Measurements from ENCODE around the gene PGLYRP3.
A peak's percentile ranks its signal among the peaks of the same experiment; 100 is the strongest.

The PGLYRP3 gene

DNA sequence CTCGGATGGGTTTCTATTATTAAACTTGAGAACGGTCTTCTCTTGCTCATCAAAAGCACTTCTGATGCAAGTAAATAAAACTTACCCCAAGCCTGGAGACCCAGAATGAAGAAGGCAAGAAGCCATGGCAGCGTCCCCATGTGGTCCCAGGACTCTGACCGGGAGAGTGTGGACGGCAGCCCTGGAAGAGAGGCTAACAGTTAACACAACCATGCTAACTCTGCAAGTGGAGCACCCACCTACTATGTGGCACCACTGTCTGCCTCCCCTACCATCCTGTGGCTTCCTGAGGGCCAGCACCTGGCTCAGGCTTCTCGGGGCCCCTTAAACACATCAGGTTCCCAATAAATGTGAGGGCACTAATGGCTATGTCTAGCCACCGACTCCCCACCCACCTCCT lies 2.2 kb downstream of the PGLYRP3 start:
- no peak for DNase-seq

DNA sequence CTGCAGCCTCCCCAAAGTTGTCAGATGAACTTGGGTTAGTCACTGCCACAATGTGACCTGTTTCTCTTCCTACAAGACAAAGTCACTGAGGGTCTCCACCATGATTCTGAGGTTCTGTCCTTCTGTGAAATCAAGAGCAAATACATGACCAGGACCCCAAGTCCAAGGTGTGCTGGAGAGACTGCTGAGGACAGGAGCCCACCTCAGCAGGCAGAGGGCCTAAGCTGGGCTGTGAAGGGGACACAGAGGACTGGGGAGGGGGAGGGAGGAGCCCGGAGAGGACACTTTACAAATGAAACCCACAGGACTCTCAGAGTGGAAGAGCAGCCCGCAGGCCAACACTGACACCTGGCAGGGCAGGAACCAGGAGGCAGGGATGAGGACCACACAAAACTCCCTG lies 3.3 kb downstream of the PGLYRP3 start:
- no peak for DNase-seq

GRCh38 chr1:153308540-153308939 lies 4.2 kb downstream of the PGLYRP3 start:
- no peak for DNase-seq

DNA sequence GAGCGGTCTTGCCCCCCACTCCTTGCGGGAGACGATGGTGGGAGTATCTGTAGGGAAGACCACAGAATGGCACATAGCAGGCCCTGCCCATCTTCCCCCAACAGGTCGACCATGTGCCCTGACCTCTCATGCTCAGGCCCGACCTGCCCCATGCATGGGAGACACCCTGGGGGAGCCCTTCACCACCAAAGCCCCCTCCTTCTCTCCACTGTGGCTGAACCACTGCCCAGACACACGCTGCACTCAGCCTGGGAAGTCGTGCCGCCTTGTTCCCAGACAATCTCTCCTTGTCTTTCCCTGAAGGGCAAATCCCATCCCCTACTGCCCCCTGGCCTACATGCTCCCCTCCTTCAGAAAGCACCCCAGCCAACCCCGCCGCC lies 5.5 kb downstream of the PGLYRP3 start:
- no peak for DNase-seq

GRCh38 chr1:153306303-153307220 lies 6.2 kb downstream of the PGLYRP3 start:
- DNase-seq: no peak

GRCh38 chr1:153305682-153306081 lies 7.1 kb downstream of the PGLYRP3 start:
- DNase-seq: no peak

- no peak for DNase-seq
These were observed 10.4 kb downstream of the PGLYRP3 start for GRCh38 chr1:153302308-153302707.

- no peak for DNase-seq
These were observed 18.9 kb downstream of the PGLYRP3 start for GRCh38 chr1:153293851-153294250.

- no peak for DNase-seq
These were observed 19.3 kb downstream of the PGLYRP3 start for GRCh38 chr1:153293480-153293775.

DNA sequence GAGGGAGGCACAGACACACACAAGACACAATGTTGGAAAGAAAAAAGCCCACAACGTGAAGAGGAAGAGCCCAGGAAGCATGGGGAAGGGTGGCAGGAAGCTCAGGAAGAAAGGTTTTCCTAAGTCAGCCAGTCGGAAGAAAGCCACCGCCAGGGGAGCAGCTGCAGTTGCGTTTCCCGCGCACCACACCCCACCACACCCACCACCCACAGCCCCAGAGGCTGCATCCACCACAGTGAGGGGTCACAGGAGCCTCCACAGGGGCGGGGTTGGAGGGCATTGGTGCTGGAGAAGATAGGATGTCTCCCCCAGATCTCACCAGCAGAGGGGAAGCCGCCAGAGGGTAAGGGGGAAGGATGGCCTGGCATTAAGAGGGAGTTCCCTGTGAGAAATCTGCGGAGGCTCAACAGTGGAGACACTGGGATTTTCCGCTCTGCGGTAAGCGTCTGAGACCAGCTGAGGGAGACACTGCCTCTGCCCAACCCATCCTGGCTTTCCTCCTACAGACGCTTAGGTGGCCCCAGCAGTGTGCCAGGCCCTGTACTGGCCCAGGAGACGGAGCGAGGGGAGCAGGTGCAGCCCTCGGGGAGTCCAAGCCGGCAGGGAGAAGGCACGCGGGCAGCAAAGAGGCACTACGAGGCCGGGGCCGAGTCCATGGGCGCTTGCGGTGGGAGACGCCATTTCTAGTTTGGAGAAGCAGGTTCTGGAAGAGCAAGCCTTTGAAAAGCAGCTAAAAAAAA lies 19.8 kb downstream of the PGLYRP3 start:
- no peak for DNase-seq

DNA sequence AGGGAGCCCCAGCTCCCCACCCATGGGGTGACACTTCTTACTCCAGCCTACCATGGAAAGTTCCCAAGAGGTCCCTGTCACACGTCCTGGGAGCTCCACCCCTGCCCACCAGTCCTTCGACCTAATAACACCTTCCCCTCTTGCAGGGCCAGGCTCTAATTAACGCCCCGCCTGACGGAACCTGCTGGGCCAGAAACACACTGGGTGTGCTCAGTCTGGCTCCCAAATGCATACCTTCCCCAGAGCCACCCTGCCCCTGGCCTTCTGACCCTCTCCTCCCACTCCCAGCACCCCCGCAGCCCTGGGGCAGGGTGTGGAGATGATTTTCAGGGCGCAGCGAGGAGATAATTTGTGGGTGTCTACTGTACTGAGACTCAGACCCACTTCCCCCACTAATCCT lies 20.6 kb downstream of the PGLYRP3 start:
- DNase-seq: no peak

DNA sequence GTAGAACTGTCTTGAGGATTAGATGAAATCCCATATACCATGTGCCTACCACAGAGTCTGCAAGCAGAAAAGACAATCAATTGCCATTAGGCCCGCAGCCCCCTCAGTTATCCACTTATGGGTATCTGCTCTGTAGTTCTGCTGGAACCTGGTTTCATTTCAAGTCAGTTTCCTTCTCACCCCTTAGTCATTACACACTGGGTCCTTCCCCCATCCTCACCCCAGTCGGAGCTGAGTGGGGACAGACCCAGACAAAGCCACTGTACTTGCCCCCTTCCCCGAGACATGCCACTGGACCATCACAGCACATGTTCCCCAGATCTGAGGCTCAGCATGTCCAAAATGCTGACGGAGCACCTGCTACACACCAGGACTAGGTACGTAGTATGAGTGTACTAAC lies 21.2 kb downstream of the PGLYRP3 start:
- no peak for DNase-seq

DNA sequence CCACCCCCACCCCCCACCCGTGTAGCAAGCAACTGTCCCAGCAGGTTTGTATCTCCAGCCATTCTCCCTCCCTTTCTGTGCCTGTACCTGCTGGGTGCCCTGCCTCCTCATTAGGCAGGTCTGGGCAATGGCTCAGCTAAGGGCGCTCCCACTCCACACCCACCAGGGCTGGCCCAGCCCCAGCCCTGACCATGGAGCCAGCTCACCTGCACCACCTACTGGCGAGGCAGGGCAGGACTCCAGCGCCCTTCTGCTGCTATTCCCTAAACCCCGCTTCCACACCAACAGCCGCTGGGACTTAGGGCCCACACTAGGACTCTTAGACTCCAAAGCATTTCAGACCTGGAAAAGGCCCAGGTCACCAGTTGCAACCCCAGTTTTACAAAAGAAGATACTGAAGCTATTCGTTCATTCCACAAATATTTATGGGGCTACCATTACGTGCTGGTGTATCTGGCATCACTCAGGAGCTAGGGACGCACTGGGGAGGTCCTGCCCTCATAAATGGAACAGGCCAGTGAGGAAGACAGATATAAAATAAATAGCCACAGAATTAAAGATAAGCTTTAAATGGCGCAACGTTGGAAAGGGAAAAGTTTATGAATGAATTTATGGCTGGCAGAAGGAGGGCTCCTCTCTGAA lies 24.0 kb downstream of the PGLYRP3 start:
- DNase-seq: peak; percentile 67

DNA sequence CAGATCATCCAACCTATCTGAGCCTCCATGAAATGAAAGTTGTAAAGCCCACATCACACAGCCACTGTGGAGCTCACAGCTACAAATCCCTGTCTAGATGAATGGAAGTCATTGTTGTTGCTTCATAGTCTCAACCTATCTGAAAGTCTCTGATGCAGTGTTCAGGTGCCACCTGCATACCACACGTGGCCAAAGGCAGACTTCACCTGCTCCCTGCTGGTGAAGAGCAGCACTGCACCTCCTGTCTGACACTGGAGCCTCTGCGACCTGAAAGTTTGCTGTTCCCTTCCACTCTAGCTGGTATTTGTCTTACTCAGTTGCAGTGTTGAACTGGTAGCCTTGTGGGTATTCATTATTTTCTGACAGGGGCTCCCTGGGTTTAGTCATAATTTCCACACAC lies 34.9 kb downstream of the PGLYRP3 start:
- DNase-seq: peak; percentile 30

GRCh38 chr1:153272186-153272585 lies 40.6 kb downstream of the PGLYRP3 start:
- DNase-seq: no peak

DNA sequence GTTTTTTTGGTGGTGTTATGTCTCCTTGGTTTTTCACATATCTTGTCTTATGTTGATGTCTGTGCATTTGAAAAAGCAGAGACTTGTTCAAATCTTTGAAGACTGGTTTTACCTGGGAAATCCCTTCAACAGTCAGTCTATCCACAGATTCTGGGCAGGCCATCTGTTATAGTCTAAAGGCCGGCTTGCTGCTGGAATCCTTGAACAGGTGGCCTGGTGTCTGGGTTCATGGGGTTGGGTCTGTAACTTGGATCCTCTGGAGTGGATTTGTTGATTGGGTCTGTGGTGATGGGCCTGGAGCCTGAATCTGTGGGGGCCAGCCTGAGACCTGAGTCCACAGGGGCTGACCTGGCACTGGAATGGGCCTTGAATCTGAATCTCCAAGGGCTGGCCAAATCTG lies 41.0 kb downstream of the PGLYRP3 start:
- no peak for DNase-seq

GRCh38 chr1:153265457-153265856 lies 47.3 kb downstream of the PGLYRP3 start:
- DNase-seq: no peak

DNA sequence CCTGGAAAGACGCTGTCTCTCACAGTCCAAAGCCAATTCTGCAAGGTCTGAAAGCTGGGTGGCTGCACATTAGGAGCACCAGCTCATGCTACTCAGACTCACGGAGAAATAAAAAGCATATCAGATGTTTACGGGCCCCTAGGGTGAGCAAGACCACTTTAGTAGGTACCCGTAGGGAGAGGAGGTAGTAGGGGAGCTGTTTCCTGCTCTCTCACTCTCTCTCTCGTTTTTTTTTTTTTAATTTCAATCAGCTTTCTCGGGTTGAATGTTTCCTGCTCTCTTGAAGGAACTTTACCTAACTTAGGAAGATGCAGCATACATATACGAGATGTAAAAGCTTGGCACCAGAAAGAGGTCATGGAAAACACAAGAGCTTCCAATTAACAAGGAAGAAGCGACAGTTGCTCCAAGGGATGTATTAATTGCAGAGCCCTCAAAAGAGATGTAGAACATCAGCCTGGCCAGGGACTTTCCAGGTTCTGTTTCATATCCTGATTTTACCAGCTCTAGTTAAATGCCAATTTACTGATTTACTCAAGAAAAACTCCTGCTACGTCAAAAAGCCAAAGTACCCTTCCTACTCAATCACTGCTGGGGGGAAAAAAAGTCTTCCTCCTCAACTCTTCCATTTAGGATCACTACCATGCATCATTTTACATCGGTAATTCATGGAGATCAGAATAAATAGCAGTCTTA lies 50.1 kb downstream of the PGLYRP3 start:
- no peak for DNase-seq

DNA sequence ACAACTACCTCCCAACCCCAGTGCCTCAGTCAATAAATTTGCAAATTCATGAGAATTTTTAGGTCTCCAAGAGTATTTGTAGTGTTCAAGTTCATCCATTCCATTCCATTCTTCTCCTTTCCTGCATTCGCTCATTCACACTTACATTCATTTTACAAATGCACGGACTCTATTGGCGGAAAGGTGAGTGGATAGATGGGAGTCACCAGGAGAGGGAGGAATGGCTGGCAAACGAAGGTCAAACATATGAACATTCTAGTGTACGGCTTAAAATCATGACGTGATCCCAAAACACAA lies 50.7 kb downstream of the PGLYRP3 start:
- DNase-seq: no peak

DNA sequence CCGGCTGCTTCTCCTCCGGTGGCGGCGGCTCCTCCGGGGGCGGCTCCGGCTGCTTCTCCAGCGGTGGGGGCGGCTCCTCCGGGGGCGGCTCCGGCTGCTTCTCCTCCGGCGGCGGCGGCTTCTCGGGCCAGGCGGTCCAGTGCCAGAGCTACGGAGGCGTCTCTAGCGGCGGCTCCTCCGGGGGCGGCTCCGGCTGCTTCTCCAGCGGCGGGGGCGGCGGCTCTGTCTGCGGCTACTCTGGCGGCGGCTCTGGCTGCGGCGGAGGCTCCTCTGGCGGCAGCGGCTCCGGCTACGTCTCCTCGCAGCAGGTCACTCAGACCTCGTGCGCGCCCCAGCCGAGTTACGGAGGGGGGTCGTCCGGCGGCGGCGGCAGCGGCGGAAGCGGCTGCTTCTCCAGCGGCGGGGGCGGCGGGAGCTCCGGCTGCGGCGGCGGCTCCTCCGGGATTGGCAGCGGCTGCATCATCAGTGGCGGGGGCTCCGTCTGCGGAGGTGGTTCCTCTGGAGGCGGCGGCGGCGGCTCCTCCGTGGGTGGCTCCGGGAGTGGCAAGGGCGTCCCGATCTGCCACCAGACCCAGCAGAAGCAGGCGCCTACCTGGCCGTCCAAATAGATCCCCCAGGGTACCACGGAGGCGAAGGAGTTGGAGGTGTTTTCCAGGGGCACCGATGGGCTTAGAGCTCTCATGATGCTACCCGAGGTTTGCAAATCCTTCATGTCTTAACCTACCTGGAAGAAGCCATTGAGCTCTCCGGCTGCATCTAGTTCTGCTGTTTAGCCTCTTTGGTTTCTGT lies 51.3 kb downstream of the PGLYRP3 start:
- DNase-seq: no peak

DNA sequence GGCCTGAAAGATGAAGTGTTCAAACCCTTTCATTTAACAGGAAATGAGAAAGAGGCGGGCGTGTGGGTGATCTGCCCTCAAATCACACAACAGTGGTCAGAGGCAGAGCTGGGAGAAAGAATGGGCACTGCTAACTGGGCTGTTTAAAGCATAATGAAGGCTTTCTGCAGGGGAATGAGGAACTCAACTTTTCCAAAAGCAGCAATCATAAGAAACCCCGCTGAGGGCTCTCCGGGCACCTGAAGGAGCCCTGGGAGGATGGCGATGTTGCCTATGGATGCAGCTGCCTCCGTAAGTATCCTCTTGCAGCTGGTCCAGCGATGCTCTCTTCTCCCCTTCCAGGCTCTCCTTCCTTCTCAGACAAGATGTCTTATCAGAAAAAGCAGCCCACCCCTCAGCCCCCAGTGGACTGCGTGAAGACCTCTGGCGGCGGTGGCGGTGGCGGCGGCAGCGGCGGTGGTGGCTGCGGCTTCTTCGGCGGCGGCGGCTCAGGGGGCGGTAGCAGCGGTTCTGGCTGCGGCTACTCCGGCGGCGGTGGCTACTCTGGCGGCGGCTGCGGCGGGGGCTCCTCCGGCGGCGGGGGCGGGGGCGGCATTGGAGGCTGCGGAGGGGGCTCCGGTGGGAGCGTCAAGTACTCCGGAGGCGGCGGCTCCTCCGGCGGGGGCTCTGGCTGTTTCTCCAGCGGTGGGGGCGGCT lies 52.0 kb downstream of the PGLYRP3 start:
- DNase-seq: no peak

- no peak for DNase-seq
These were observed 53.4 kb downstream of the PGLYRP3 start, which contains the start of gene LORICRIN for GRCh38 chr1:153259387-153259786. TSS of gene LORICRIN (plus strand) at chr1:153259687. CDS start at chr1:153260950, 1,263 bp downstream.

Measured in OCI-M1 (cell line).